ENCODE data around the gene PRKN. TPM values are rescaled to one million over a fixed set of nuclear protein-coding genes. Genes with fewer than 3 reads are reported as not detected.
"Not testable (repeated sequence)": the region's sequence is repeated elsewhere in the genome, so short reads cannot be mapped to it uniquely, and the experiment has no call there.

The PRKN gene
- total RNA-seq, 2 donors from 2014 or later = 8.3 to 8.4 TPM

DNA sequence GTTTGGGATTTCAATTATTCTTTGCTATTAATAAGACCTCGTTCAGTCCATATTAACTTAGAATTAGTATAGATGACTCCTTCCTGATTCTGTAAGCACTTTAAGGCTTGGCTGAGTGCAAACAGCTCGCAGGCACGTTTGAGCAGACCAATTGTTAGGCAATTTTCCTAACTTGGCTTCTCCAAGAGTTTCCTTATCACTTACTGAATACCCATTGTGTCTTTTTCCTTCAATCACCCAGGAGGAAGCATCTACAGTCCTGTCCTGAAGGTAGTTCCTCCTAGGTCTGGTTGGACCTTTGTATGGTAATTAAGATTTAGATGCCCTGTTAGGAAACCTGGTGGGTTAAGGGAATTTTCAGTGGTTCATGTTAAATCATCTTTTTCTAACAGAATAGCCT is 1414.1 kb downstream of the PRKN start:
- not testable (repeated sequence) for H3K27ac Mint-ChIP-seq; ATAC-seq; H3K9me3 ChIP-seq (ENCODE audit: control insufficient read depth, low read length, poor library complexity, severe bottlenecking); H3K4me1 Mint-ChIP-seq; H3K36me3 Mint-ChIP-seq (ENCODE audit: low read depth); H3K4me3 Mint-ChIP-seq; DNase-seq
- H3K27me3 Mint-ChIP-seq = peaks cover 20% of the 10 kb centered on the region

GRCh38 chr6:161309774-161310173 is 1417.8 kb downstream of the PRKN start:
- H3K27ac Mint-ChIP-seq, H3K4me1 Mint-ChIP-seq, H3K4me3 Mint-ChIP-seq: not testable (repeated sequence)

GRCh38 chr6:161308075-161308655 is 1419.4 kb downstream of the PRKN start:
- ATAC-seq = no peak
- H3K36me3 Mint-ChIP-seq (ENCODE audit: low read depth) = peaks cover 2% of the 10 kb centered on the region

More at GRCh38 chr6:161309774-161310173, 1417.8 kb downstream of the PRKN start:
- H3K36me3 Mint-ChIP-seq (ENCODE audit: low read depth); DNase-seq; ATAC-seq; H3K9me3 ChIP-seq (ENCODE audit: control insufficient read depth, low read length, poor library complexity, severe bottlenecking): not testable (repeated sequence)
- H3K27me3 Mint-ChIP-seq = peaks cover 20% of the 10 kb centered on the region

DNA sequence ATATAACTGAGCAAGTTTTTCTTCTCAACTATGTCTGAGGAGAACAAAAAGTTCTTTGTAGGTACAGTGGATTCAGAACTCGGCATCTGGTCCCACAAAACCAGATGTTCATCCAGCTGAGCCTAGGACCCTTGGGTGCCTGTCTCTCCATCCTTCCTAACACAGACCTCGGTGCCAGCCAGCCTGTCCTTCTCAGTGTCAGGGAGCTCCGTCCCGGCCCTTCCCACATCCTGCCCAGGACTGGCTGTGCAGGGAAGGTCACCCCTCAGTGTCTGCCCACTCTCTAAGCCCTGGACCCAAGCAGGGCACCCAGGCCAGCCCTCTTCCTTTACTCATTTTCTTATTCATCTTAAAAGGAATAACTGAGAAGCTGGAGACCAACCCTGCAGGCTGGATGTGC is 1421.7 kb downstream of the PRKN start:
- peaks cover 2% of the 10 kb centered on the region for H3K36me3 Mint-ChIP-seq (ENCODE audit: low read depth)
- no peak for ATAC-seq

More at GRCh38 chr6:161308075-161308655, 1419.4 kb downstream of the PRKN start:
- Mint-ChIP-seq H3K4me1 (peaks cover 4% of the 10 kb centered on the region), H3K4me3 (no peak overlapping the region), H3K27ac (no peak overlapping the region), H3K27me3 (peaks cover 26% of the 10 kb centered on the region)
- no peak for DNase-seq
- no peaks in the 10 kb centered on the region for H3K9me3 ChIP-seq (ENCODE audit: control insufficient read depth, low read length, poor library complexity, severe bottlenecking)

DNA sequence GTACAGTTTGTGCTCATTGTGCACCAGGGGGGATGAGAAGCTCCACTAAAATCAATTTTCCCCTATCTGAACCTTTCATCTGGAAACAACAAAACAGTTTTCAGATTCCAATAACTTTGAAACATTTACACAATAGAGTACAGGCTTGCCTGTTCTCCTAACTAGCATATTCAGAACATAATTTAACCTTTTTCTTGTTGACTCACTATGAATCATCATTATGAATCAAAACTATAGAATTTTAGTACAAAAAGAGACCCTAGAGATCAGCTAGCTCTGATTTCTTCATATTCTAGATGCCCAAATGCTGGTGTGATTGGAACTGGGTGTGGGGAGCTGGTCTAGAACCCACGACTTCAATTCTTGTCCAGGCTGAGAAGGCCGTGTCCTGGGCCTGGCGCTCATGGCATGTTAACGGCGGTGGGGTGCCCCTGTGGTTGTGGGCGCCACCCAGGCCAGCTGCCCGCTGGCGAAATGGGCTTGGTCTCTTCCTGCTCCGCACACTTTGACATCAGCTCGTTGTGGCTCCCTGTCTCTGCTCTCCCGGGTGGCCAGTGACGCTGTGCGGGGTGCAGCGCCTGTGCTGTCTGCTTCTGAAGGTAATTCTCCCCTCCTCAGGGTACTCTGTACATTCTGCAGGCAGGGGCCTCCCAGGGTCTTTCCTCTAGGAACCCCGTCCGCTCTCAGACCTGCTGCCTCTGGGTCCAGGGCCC is 1423.8 kb downstream of the PRKN start:
- ATAC-seq (no peak), DNase-seq (no peak)
- peaks cover 3% of the 10 kb centered on the region for H3K4me1 Mint-ChIP-seq
- H3K27me3 Mint-ChIP-seq = peaks cover 24% of the 10 kb centered on the region
- no peaks in the 10 kb centered on the region for H3K9me3 ChIP-seq (ENCODE audit: control insufficient read depth, low read length, poor library complexity, severe bottlenecking)
- H3K36me3 Mint-ChIP-seq (ENCODE audit: low read depth) = peaks cover 2% of the 10 kb centered on the region
- H3K4me3 Mint-ChIP-seq = no peak overlapping the region
- no peak overlapping the region for H3K27ac Mint-ChIP-seq

More for the DNA sequence above, 1421.7 kb downstream of the PRKN start:
- H3K27ac Mint-ChIP-seq = no peak overlapping the region
- no peak overlapping the region for H3K4me3 Mint-ChIP-seq
- no peak for DNase-seq
- peaks cover 24% of the 10 kb centered on the region for H3K27me3 Mint-ChIP-seq
- peaks cover 4% of the 10 kb centered on the region for H3K4me1 Mint-ChIP-seq
- no peaks in the 10 kb centered on the region for H3K9me3 ChIP-seq (ENCODE audit: control insufficient read depth, low read length, poor library complexity, severe bottlenecking)

GRCh38 chr6:161302949-161303348 is 1424.6 kb downstream of the PRKN start:
- Mint-ChIP-seq H3K4me1 (peaks cover 3% of the 10 kb centered on the region), H3K27ac (no peak overlapping the region), H3K36me3 (ENCODE audit: low read depth) (peaks cover 2% of the 10 kb centered on the region), H3K4me3 (no peak overlapping the region), H3K27me3 (peaks cover 24% of the 10 kb centered on the region)
- ATAC-seq (no peak), DNase-seq (no peak)
- no peaks in the 10 kb centered on the region for H3K9me3 ChIP-seq (ENCODE audit: control insufficient read depth, low read length, poor library complexity, severe bottlenecking)

DNA sequence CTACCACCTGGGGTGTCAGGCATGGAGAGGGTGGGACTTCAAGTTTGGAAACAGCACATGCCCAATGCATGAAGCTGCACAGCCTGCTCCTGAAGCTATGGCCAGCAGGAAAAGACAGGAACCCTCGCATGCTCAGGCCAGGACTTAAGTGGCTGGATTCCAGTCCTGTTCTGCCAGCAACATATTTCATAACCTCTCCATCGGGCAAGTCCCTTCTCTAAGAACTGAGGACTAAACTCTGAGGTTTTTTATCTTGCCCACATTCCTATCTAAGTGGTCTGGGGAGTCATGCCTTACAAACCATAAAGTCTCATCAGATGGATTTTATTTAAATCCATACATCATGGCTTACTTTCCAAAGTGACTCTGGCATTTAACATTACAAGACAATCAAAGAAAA is 1426.2 kb downstream of the PRKN start:
- Mint-ChIP-seq H3K4me3 (no peak overlapping the region), H3K36me3 (ENCODE audit: low read depth) (peaks cover 2% of the 10 kb centered on the region), H3K4me1 (peaks cover 3% of the 10 kb centered on the region), H3K27ac (no peak overlapping the region), H3K27me3 (peaks cover 19% of the 10 kb centered on the region)
- ATAC-seq (no peak), DNase-seq (no peak)
- no peaks in the 10 kb centered on the region for H3K9me3 ChIP-seq (ENCODE audit: control insufficient read depth, low read length, poor library complexity, severe bottlenecking)

- Mint-ChIP-seq H3K27ac (no peak overlapping the region), H3K27me3 (peaks cover 19% of the 10 kb centered on the region), H3K4me3 (no peak overlapping the region), H3K36me3 (ENCODE audit: low read depth) (peaks cover 2% of the 10 kb centered on the region), H3K4me1 (peaks cover 3% of the 10 kb centered on the region)
- H3K9me3 ChIP-seq (ENCODE audit: control insufficient read depth, low read length, poor library complexity, severe bottlenecking) = no peaks in the 10 kb centered on the region
- no peak for ATAC-seq
- no peak for DNase-seq
Observed at GRCh38 chr6:161300823-161301222, 1426.7 kb downstream of the PRKN start.

GRCh38 chr6:161299726-161300125 is 1427.8 kb downstream of the PRKN start:
- Mint-ChIP-seq H3K4me1 (peaks cover 3% of the 10 kb centered on the region), H3K36me3 (ENCODE audit: low read depth) (peaks cover 2% of the 10 kb centered on the region), H3K27ac (no peak overlapping the region), H3K27me3 (peaks cover 19% of the 10 kb centered on the region), H3K4me3 (no peak overlapping the region)
- H3K9me3 ChIP-seq (ENCODE audit: control insufficient read depth, low read length, poor library complexity, severe bottlenecking) = no peaks in the 10 kb centered on the region
- DNase-seq (no peak), ATAC-seq (no peak)

Other genes with a start within 250 kb of the PRKN start
- 1 to 10 TPM; 1.6 to 2.0 TPM for gene PACRG, start 208 bp upstream of the PRKN start, total RNA-seq

Measured in T-helper 17 cell (primary cell).